HG03175 (cell line): ENCODE data around the gene ANKRD6.

Source experiments
- ATAC-seq: cut with Tn5 transposase; IDR thresholded peaks from one replicate; pipeline ENCODE4 v1.9.1; 2021; ENCODE audit warnings: mild to moderate bottlenecking, moderate library complexity; ENCODE audit not compliant: unreplicated experiment

Gene ANKRD6

DNA sequence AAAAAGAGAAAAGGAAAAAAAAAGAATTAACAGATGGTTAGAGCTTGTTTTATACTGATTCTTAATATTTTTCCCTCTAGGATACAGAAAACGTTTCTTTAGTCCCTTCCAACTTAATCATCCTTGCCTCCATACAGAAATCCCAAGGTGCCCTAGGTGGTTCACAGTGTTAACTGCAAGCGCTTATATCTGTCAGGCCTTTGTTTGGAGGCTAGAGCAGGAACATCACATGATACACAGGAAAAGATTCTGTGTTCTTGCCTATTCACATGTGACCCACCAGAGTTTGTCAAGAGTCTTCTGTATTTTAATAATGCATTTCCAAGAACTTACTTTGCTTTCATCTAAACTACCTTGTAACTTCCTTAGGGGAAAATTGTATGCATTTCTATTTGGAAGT lies 31.3 kb downstream of the ANKRD6 start:
- ATAC-seq = no peak

- ATAC-seq = no peak
Observed at GRCh38 chr6:89467437-89467836, 34.5 kb downstream of the ANKRD6 start.

- ATAC-seq = no peak
Observed at GRCh38 chr6:89468998-89469397, 36.0 kb downstream of the ANKRD6 start.

GRCh38 chr6:89471287-89471867 lies 38.4 kb downstream of the ANKRD6 start:
- no peak for ATAC-seq

DNA sequence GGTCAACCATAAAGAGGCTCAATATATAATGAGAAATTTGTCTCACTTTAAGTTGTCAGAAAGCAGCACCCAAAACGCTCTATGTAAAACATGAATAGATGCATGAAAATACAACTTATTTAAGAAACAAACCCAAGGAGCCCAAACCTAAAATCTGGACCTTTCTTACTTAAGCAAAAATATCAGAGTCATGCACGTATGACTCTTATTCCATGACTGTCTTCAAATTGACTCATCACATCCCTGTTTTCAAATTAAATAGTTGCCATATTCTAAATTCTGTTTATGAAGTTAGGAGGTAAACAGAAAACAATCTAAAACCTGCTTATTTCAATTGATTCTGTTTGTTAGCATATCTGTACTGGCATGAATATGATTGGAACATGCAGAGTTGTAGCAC lies 42.1 kb downstream of the ANKRD6 start:
- ATAC-seq = no peak

DNA sequence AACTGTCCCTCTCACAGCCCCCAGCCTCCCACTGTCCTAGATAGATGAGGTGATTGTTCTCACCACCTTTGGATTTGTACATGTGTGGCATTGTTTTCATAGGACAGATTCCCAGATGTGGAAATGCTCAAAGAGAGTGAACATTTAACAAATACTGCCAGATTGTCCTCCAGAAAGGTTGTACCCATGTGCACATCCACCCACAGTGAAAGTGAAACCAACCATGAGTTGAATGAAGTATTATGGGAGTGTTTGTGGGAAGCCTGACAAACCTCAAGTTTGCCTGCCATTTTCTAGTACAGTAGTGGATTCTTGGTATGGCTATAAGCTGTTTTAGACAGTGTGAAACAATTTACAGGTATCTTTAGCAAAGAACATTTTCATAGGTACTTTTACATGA lies 42.7 kb downstream of the ANKRD6 start:
- ATAC-seq = no peak

DNA sequence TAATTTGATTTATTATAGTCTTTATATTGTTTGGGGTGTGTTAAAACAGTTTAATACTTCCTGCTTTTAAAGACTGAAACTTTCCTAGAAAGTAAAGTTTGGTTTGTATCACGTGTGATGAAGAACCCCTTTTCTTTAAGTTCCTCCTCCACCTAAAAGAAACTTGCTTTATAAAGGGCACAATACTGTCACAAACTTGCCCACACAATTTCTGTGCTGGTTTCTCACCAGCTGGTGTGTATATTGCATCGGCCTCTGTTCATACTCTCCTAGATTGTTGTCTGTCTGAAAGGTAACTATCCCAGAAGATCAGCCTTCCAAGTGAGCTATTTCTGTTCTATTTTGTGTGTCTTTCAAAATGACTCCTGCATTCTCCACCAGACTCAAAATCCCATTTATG lies 46.9 kb downstream of the ANKRD6 start:
- no peak for ATAC-seq

GRCh38 chr6:89481695-89482094 lies 48.7 kb downstream of the ANKRD6 start:
- no peak for ATAC-seq

DNA sequence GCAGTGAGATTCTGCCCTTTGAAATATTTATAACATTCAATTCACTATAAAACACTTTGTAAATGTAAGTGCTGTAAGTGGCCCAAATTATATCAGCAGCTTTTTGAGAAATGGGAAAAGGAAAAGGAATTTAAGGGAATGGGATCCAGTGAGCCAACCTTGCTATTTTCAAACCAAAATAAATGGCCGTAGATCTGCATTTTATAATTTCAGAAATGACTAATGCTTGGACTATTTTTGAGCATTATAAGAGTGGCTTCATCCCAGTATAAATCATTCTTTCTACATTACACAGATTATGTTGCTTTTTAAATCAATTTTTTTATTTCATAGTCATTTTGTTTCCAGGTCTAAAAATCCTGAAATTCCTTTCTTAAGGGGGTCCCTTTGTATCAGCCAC lies 49.2 kb downstream of the ANKRD6 start:
- ATAC-seq = no peak

DNA sequence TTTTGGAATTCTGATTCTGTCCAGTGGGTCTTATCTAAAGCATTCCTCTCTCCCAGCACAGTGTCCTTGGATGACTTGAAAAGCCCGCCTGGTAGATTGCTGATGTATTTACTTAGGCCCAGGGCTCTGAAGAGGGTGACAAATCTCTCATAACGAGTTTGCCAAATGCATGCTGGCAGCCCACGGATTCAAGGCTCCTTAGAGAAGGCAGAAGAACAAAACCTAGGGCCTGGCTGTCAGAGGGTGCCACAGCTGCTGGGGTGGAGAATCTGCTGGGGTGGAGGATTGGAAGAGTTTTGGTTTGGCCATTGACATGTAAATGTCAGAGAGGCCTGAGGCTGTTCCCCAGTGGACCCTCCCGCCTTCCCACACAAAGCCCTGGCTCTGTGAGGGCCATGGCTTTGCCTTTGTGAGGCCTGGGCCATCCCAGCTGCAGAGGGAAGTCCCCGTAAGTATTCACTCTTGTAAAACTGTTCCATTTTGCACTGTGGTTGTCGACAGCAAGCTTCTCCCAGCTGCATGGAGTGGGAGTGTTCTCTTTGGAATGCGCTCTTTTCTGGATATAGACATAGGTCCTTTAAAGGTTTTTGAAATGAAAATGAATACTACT lies 50.3 kb downstream of the ANKRD6 start:
- no peak for ATAC-seq

GRCh38 chr6:89485320-89485719 lies 52.4 kb downstream of the ANKRD6 start:
- ATAC-seq = no peak

DNA sequence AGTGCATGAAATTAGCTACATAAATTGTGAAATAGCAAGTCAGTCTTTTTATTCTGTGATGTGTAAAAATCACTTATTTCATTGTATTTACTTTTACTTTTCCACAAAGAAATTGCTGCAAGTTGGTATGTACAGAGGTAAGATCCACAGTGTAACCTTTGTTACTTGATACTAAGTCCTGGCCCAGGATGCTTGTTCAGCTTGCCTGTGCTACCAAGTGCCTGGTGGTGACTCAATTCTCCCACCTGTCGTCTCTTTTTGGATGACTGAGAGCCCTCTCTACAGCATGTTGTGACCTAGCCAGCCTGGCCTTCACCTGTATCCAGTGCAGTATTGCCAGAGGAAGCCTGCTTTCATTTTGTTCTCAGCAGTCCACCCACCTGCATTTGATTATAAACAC lies 54.9 kb downstream of the ANKRD6 start:
- no peak for ATAC-seq

- ATAC-seq = no peak
Observed at GRCh38 chr6:89488438-89488837, 55.5 kb downstream of the ANKRD6 start.

DNA sequence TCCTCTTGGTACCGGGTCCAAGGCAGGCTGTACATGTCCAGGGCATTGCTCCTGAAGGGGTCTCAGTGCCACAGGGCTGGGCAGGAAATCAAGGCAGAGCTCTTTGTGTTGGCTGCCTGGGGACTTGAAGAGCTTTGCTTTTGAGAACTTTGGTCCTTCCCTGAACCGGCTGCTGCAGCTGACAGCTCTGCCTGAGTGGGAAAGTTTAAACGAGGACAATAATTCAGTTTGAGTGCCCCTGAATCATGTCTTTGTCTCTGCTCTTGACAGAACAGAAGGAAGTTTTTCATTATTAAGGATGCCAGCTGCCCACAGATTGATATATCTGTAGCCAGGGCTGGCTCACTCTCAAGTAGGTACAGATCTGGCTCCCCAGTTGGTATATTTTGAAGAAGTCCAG lies 56.1 kb downstream of the ANKRD6 start:
- no peak for ATAC-seq

DNA sequence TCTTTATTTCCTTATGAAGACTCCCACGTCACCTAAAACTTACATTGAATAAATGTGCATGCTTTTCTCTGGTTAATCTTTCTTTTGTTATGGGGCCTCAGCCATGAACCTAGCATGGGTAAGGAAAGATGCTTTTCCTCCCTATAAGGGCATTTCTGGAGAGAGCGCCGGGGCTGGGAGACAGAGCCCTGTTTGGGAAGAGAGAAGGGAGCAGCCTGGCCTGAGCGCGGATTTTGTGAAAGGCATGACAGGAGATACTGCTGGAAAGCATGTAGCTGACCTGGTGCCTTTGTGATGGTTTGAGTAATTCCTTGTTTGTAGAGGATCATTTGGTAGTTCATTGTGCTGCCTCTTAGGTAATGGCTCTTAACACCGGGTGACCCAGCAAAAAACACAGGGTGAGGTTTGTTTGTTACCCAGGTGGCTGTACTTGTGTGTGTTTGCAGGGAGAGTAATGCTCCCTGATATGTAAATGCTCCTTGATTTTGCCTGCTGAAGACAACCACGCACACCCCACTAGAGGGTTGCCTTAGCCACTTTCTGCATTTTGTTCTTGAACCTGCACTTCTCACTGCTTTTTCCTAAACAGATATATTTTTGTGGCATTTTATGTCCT lies 59.2 kb downstream of the ANKRD6 start:
- ATAC-seq = no peak

DNA sequence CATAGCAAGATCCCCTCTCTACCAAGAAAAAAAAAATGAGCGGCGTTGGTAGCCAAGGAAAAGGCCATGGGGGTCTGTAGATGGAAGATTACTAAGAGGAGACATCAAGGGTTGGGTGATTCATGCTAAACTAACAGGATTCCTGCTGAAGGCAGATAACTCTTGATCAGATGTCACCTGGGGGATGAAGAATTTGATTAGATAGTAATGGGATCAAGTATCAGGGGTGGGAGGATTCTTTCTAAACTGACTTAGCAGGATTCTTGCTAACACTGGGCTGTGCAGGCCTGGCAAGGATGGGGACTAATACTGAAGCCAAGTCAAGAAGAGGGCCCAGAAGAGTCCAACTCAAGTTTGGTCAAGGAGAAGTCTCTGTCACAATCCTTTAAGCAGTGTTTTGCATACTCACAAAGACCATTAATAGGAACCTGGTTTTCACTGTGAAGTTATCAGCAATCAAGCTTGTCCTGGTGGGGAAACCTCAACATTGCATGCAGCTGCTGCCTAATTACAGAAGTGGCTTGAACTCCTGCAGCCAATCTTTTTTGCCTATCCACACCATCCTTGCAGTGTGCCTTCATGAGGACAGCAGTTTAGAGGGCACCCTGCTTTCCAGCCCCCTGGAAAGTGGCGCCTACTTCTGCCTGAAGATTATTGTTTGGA lies 61.3 kb downstream of the ANKRD6 start:
- ATAC-seq = peak; percentile 74

DNA sequence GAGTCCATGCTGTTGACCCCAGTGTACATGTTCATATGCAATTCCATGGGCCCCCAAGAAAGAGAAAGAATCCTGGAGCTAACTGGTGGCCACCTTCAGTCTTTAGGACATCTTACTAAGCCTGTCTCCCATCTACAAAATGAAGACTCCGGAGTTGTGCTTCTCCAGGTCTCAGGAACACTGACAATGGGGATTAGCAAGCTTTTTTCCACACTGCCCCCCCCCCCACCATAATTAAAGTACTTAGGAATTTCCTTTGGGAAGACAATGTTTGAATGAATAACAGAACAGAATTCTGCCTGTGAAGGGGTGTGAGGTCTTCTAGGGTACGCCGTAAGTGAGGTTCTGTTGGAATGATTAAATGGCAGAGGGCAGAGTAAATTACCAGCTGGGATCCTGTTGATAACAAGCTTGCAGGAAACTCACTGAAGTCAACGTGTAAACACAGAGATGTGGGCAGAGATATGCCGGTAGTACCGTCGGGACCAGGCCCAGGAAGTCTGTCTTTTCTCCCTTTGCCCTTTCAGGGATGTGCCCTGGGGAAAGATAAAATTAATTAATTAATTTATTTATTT lies 63.1 kb downstream of the ANKRD6 start:
- no peak for ATAC-seq

DNA sequence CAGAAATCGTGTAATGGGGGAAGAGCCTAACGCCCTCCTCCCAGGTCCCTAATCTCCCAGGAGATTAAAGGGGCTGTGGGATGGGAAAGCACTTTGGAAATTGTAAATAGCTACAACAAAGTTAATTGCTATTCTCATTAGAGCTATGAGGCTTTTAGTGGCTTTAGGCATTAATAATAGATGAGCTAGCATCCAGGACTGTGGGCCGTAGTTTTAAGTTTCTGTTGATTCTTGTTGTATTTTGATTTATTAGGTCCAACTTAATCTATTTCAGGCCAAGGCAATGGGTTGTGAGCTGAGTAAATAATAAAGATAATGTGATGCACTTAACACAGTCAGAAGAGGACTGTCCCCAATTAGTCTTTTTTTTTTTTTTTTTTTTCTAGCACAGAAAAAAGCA lies 67.7 kb downstream of the ANKRD6 start:
- no peak for ATAC-seq

DNA sequence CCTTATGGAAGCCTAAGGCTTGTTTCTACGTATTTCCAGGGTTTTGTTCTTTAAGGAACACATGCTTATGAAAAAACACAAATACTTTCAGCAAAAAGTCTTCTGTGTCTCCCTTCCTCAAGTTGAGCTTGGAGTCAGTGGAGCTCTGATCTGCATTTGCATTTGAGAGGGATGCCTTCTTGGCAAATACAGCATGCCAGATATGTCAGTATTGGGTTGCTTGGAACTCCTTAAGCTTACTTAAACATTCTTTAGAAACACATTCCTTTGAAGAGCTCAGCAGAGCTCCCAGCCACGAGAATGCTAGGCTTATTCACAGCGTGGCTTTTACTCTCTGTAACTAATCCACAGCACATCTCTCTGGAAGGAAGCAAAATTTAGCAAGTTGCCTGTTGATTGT lies 68.3 kb downstream of the ANKRD6 start:
- no peak for ATAC-seq

- ATAC-seq = no peak
Observed at GRCh38 chr6:89501753-89502152, 68.8 kb downstream of the ANKRD6 start.

- ATAC-seq = no peak
Observed at GRCh38 chr6:89503641-89504040, 70.7 kb downstream of the ANKRD6 start.

GRCh38 chr6:89505847-89506246 lies 72.9 kb downstream of the ANKRD6 start:
- ATAC-seq = no peak
